Esophagus squamous epithelium (tissue), 4 donors: ENCODE measurements around the gene ZNF117.

Experiments
- CTCF ChIP-seq, 6 experiments: fragments of 450-650 bp in 4 of 6; fragments of 200-600 bp in 2 of 6; sonication (generic) in 2 of 6; IDR thresholded peaks; one replicate each; pipeline ENCODE4 v1.5.1; 2016 to 2019; ENCODE audit warnings: antibody characterized with exemption in 6 of 6, mild to moderate bottlenecking in 4 of 6, moderate library complexity in 4 of 6
- POLR2A ChIP-seq, 4 donors: fragments of 450-650 bp; IDR thresholded peaks; one replicate each; pipeline ENCODE4 v1.6.1; 2017; ENCODE audit warnings: antibody characterized with exemption in 4 of 4, mild to moderate bottlenecking in 4 of 4, moderate library complexity in 3 of 4

- TF ChIP-seq CTCF (IDR thresholded peaks at IDR 0.05), result no peak
- no peak for TF ChIP-seq POLR2A (IDR thresholded peaks at IDR 0.05)
These were observed at the start of gene ZNF117 for GRCh38 chr7:64990936-64991335.
